Mammary epithelial cell (primary cell): ENCODE results near the gene AKIRIN2.

ENCODE experiments used
- CTCF ChIP-seq, 2 donors: IDR thresholded peaks in 1 of 2; conservative IDR thresholded peaks in 1 of 2; 2 replicates each; pipeline ENCODE4 v1.5.1; 2011 to 2012; ENCODE audit warnings: inconsistent platforms in 2 of 2, low read length in 2 of 2, mild to moderate bottlenecking in 2 of 2, control low read depth in 1 of 2, low read depth in 1 of 2; ENCODE audit not compliant: insufficient read depth in 1 of 2; ENCODE audit errors: extremely low read depth in 1 of 2
- EZH2 ChIP-seq: IDR thresholded peaks from 2 replicates; pipeline ENCODE4 v1.6.1; 2012; ENCODE audit warnings: low read length, inconsistent platforms, borderline replicate concordance

- TF ChIP-seq EZH2 (no peak), CTCF (conservative IDR thresholded peaks at IDR 0.05 in 1 of 2, IDR thresholded peaks at IDR 0.05 in 1 of 2; ENCODE audit: extremely low read depth in 1 of 2, insufficient read depth in 1 of 2, low read depth in 1 of 2, low read length in 2 of 2) (no peak)
Measured at GRCh38 chr6:87741001-87741650, 39.1 kb upstream of the AKIRIN2 start.
